ENCODE measurements around the gene SMARCC2. TPM values are rescaled to one million over a fixed set of nuclear protein-coding genes. Genes with fewer than 3 reads are reported as not detected.

SMARCC2 gene
- total and polyA plus RNA-seq, 9 of the 15 experiments (the other 6 are each of a cell fraction or from before 2014, with no cell fraction given): 11.9 to 86.0 (median 36.6) TPM

DNA sequence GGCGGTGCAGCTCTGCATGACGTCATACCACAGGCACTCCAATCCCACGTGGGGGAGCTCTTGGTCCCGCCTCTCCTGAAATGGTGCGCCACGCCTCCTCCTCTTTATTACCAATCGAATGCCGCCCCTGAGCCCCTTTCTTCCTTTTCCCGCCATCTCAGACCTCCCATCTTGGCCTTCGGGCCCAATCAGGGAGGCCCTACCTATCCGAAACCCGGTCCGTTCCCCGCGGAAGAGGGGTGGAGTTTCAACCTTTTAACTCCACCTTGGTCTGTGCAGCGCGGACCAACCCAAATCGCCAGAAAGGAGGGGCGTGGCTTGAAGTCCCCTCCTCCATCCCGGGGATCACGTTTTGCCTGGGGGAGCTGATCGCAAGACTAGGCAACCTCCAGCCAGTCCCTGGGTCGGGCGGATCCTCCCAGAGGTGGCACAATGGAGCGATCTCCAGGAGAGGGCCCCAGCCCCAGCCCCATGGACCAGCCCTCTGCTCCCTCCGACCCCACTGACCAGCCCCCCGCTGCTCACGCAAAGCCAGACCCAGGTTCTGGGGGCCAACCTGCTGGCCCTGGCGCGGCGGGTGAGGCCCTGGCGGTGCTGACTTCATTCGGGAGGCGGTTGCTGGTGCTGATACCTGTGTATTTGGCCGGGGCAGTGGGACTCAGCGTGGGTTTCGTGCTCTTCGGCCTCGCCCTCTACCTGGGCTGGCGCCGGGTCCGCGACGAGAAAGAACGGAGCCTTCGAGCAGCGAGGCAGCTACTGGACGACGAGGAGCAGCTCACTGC lies 61.2 kb downstream of the SMARCC2 start, which contains the start of gene ESYT1 (continued):
- peak; percentile 87 for TF ChIP-seq SP1 (CRISPR knock-in tag; IDR thresholded peaks at IDR 0.05)
- TF ChIP-seq, protein P1, sequence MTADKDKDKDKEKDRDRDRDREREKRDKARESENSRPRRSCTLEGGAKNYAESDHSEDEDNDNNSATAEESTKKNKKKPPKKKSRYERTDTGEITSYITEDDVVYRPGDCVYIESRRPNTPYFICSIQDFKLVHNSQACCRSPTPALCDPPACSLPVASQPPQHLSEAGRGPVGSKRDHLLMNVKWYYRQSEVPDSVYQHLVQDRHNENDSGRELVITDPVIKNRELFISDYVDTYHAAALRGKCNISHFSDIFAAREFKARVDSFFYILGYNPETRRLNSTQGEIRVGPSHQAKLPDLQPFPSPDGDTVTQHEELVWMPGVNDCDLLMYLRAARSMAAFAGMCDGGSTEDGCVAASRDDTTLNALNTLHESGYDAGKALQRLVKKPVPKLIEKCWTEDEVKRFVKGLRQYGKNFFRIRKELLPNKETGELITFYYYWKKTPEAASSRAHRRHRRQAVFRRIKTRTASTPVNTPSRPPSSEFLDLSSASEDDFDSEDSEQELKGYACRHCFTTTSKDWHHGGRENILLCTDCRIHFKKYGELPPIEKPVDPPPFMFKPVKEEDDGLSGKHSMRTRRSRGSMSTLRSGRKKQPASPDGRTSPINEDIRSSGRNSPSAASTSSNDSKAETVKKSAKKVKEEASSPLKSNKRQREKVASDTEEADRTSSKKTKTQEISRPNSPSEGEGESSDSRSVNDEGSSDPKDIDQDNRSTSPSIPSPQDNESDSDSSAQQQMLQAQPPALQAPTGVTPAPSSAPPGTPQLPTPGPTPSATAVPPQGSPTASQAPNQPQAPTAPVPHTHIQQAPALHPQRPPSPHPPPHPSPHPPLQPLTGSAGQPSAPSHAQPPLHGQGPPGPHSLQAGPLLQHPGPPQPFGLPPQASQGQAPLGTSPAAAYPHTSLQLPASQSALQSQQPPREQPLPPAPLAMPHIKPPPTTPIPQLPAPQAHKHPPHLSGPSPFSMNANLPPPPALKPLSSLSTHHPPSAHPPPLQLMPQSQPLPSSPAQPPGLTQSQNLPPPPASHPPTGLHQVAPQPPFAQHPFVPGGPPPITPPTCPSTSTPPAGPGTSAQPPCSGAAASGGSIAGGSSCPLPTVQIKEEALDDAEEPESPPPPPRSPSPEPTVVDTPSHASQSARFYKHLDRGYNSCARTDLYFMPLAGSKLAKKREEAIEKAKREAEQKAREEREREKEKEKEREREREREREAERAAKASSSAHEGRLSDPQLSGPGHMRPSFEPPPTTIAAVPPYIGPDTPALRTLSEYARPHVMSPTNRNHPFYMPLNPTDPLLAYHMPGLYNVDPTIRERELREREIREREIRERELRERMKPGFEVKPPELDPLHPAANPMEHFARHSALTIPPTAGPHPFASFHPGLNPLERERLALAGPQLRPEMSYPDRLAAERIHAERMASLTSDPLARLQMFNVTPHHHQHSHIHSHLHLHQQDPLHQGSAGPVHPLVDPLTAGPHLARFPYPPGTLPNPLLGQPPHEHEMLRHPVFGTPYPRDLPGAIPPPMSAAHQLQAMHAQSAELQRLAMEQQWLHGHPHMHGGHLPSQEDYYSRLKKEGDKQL (CRISPR knock-in tag; IDR thresholded peaks at IDR 0.05; ENCODE audit: borderline replicate concordance): no peak
- TF ChIP-seq KLF6 (CRISPR knock-in tag; IDR thresholded peaks at IDR 0.05; ENCODE audit: borderline replicate concordance): peak; percentile 30; the same call in 1 of the 2 replicates
- TF ChIP-seq, protein P2, sequence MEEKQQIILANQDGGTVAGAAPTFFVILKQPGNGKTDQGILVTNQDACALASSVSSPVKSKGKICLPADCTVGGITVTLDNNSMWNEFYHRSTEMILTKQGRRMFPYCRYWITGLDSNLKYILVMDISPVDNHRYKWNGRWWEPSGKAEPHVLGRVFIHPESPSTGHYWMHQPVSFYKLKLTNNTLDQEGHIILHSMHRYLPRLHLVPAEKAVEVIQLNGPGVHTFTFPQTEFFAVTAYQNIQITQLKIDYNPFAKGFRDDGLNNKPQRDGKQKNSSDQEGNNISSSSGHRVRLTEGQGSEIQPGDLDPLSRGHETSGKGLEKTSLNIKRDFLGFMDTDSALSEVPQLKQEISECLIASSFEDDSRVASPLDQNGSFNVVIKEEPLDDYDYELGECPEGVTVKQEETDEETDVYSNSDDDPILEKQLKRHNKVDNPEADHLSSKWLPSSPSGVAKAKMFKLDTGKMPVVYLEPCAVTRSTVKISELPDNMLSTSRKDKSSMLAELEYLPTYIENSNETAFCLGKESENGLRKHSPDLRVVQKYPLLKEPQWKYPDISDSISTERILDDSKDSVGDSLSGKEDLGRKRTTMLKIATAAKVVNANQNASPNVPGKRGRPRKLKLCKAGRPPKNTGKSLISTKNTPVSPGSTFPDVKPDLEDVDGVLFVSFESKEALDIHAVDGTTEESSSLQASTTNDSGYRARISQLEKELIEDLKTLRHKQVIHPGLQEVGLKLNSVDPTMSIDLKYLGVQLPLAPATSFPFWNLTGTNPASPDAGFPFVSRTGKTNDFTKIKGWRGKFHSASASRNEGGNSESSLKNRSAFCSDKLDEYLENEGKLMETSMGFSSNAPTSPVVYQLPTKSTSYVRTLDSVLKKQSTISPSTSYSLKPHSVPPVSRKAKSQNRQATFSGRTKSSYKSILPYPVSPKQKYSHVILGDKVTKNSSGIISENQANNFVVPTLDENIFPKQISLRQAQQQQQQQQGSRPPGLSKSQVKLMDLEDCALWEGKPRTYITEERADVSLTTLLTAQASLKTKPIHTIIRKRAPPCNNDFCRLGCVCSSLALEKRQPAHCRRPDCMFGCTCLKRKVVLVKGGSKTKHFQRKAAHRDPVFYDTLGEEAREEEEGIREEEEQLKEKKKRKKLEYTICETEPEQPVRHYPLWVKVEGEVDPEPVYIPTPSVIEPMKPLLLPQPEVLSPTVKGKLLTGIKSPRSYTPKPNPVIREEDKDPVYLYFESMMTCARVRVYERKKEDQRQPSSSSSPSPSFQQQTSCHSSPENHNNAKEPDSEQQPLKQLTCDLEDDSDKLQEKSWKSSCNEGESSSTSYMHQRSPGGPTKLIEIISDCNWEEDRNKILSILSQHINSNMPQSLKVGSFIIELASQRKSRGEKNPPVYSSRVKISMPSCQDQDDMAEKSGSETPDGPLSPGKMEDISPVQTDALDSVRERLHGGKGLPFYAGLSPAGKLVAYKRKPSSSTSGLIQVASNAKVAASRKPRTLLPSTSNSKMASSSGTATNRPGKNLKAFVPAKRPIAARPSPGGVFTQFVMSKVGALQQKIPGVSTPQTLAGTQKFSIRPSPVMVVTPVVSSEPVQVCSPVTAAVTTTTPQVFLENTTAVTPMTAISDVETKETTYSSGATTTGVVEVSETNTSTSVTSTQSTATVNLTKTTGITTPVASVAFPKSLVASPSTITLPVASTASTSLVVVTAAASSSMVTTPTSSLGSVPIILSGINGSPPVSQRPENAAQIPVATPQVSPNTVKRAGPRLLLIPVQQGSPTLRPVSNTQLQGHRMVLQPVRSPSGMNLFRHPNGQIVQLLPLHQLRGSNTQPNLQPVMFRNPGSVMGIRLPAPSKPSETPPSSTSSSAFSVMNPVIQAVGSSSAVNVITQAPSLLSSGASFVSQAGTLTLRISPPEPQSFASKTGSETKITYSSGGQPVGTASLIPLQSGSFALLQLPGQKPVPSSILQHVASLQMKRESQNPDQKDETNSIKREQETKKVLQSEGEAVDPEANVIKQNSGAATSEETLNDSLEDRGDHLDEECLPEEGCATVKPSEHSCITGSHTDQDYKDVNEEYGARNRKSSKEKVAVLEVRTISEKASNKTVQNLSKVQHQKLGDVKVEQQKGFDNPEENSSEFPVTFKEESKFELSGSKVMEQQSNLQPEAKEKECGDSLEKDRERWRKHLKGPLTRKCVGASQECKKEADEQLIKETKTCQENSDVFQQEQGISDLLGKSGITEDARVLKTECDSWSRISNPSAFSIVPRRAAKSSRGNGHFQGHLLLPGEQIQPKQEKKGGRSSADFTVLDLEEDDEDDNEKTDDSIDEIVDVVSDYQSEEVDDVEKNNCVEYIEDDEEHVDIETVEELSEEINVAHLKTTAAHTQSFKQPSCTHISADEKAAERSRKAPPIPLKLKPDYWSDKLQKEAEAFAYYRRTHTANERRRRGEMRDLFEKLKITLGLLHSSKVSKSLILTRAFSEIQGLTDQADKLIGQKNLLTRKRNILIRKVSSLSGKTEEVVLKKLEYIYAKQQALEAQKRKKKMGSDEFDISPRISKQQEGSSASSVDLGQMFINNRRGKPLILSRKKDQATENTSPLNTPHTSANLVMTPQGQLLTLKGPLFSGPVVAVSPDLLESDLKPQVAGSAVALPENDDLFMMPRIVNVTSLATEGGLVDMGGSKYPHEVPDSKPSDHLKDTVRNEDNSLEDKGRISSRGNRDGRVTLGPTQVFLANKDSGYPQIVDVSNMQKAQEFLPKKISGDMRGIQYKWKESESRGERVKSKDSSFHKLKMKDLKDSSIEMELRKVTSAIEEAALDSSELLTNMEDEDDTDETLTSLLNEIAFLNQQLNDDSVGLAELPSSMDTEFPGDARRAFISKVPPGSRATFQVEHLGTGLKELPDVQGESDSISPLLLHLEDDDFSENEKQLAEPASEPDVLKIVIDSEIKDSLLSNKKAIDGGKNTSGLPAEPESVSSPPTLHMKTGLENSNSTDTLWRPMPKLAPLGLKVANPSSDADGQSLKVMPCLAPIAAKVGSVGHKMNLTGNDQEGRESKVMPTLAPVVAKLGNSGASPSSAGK (IDR thresholded peaks at IDR 0.05): no peak; the same call in 1 of the 2 replicates
- TF ChIP-seq RAD51 (IDR thresholded peaks at IDR 0.05; ENCODE audit: borderline replicate concordance, low read depth): peak; percentile 70

Data from K562 (cell line).